Gastrocnemius medialis (tissue), 4 donors: ENCODE measurements around the gene PLSCR5.

ENCODE experiments used
- POLR2A ChIP-seq, 2 donors: fragments of 450-650 bp; IDR thresholded peaks; one replicate each; pipeline ENCODE4 v1.6.1; 2017; ENCODE audit warnings: antibody characterized with exemption in 2 of 2, mild to moderate bottlenecking in 2 of 2, moderate library complexity in 2 of 2
- TF ChIP-seq, protein P1 (sequence below), 5 experiments: fragments of 450-650 bp in 3 of 5; fragments of 200-600 bp in 2 of 5; sonication (generic) in 2 of 5; IDR thresholded peaks in 4 of 5; conservative IDR thresholded peaks in 1 of 5; 1 replicate in 4 of 5; 2 replicates in 1 of 5; pipeline ENCODE4 v1.5.1; 2016 to 2019; ENCODE audit warnings: antibody characterized with exemption in 5 of 5, mild to moderate bottlenecking in 3 of 5, moderate library complexity in 3 of 5

DNA sequence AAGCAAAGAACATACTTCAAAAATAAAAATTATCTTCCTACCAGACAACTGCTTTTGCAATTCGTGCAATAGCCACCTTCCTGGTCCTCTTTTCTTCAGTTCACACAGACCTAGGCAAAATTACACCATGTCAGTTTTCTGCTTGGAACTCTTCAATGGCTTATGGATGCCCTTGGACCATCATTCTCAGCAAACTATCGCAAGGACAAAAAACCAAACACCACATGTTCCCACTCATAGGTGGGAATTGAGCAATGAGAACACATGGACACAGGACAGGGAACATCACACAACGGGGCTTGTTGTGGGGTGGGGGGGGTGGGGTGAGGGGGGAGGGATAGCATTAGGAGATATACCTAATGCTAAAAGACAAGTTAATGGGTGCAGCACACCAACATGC lies 29.2 kb upstream of the PLSCR5 start:
- TF ChIP-seq, protein P1, sequence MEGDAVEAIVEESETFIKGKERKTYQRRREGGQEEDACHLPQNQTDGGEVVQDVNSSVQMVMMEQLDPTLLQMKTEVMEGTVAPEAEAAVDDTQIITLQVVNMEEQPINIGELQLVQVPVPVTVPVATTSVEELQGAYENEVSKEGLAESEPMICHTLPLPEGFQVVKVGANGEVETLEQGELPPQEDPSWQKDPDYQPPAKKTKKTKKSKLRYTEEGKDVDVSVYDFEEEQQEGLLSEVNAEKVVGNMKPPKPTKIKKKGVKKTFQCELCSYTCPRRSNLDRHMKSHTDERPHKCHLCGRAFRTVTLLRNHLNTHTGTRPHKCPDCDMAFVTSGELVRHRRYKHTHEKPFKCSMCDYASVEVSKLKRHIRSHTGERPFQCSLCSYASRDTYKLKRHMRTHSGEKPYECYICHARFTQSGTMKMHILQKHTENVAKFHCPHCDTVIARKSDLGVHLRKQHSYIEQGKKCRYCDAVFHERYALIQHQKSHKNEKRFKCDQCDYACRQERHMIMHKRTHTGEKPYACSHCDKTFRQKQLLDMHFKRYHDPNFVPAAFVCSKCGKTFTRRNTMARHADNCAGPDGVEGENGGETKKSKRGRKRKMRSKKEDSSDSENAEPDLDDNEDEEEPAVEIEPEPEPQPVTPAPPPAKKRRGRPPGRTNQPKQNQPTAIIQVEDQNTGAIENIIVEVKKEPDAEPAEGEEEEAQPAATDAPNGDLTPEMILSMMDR (IDR thresholded peaks at IDR 0.05 in 4 of 5, conservative IDR thresholded peaks at IDR 0.05 in 1 of 5), result no peak
- no peak for TF ChIP-seq POLR2A (IDR thresholded peaks at IDR 0.05)
